HG02970 (cell line): ENCODE results near the gene FZD2.
"Not testable (repeated sequence)": the region's sequence is repeated elsewhere in the genome, so short reads cannot be mapped to it uniquely, and the experiment has no call there.

Experiments
- ATAC-seq: cut with Tn5 transposase; IDR thresholded peaks from one replicate; pipeline ENCODE4 v1.9.1; 2021; ENCODE audit warnings: mild to moderate bottlenecking, moderate library complexity, moderate number of reproducible peaks; ENCODE audit not compliant: unreplicated experiment, low FRiP score

FZD2 gene

GRCh38 chr17:44572801-44573200 is 15.5 kb downstream of the FZD2 start:
- no peak for ATAC-seq

- no peak for ATAC-seq
Observed at GRCh38 chr17:44575403-44575802, 18.1 kb downstream of the FZD2 start.

- no peak for ATAC-seq
Observed at GRCh38 chr17:44578947-44579346, 21.7 kb downstream of the FZD2 start.

GRCh38 chr17:44581868-44582267 is 24.6 kb downstream of the FZD2 start:
- ATAC-seq: no peak

- ATAC-seq: no peak
Observed at GRCh38 chr17:44584443-44584842, 27.2 kb downstream of the FZD2 start.

- no peak for ATAC-seq
Observed at GRCh38 chr17:44585315-44585714, 28.0 kb downstream of the FZD2 start.

- no peak for ATAC-seq
Observed at GRCh38 chr17:44587339-44587738, 30.1 kb downstream of the FZD2 start.

GRCh38 chr17:44589316-44590071 is 32.2 kb downstream of the FZD2 start:
- ATAC-seq: no peak

GRCh38 chr17:44590072-44590462 is 32.8 kb downstream of the FZD2 start:
- ATAC-seq: not testable (repeated sequence)

- not testable (repeated sequence) for ATAC-seq
Observed at GRCh38 chr17:44590762-44591161, 33.5 kb downstream of the FZD2 start.

GRCh38 chr17:44591206-44591605 is 33.9 kb downstream of the FZD2 start:
- ATAC-seq: no peak

- ATAC-seq: no peak
Observed at GRCh38 chr17:44593156-44593555, 35.9 kb downstream of the FZD2 start.

GRCh38 chr17:44595216-44595775 is 38.0 kb downstream of the FZD2 start:
- ATAC-seq: no peak

- no peak for ATAC-seq
Observed at GRCh38 chr17:44598329-44598728, 41.0 kb downstream of the FZD2 start.

- no peak for ATAC-seq
Observed at GRCh38 chr17:44598932-44599297, 41.6 kb downstream of the FZD2 start.

GRCh38 chr17:44599298-44600175 is 42.3 kb downstream of the FZD2 start:
- ATAC-seq: no peak

GRCh38 chr17:44601539-44601938 is 44.3 kb downstream of the FZD2 start:
- no peak for ATAC-seq

- ATAC-seq: no peak
Observed at GRCh38 chr17:44601973-44602372, 44.7 kb downstream of the FZD2 start.

GRCh38 chr17:44602390-44602789 is 45.1 kb downstream of the FZD2 start:
- ATAC-seq: no peak

GRCh38 chr17:44602970-44603369 is 45.7 kb downstream of the FZD2 start:
- no peak for ATAC-seq

- ATAC-seq: no peak
Observed at GRCh38 chr17:44604116-44604761, 47.0 kb downstream of the FZD2 start.
